Measurements from ENCODE around the gene WNT4. TPM values are rescaled to one million over a fixed set of nuclear protein-coding genes. Genes with fewer than 3 reads are reported as not detected.
A peak's percentile ranks its signal among the peaks of the same experiment; 100 is the strongest.

WNT4 gene
- total RNA-seq, 2 donors from 2014 or later = 3.0 to 3.4 TPM

DNA sequence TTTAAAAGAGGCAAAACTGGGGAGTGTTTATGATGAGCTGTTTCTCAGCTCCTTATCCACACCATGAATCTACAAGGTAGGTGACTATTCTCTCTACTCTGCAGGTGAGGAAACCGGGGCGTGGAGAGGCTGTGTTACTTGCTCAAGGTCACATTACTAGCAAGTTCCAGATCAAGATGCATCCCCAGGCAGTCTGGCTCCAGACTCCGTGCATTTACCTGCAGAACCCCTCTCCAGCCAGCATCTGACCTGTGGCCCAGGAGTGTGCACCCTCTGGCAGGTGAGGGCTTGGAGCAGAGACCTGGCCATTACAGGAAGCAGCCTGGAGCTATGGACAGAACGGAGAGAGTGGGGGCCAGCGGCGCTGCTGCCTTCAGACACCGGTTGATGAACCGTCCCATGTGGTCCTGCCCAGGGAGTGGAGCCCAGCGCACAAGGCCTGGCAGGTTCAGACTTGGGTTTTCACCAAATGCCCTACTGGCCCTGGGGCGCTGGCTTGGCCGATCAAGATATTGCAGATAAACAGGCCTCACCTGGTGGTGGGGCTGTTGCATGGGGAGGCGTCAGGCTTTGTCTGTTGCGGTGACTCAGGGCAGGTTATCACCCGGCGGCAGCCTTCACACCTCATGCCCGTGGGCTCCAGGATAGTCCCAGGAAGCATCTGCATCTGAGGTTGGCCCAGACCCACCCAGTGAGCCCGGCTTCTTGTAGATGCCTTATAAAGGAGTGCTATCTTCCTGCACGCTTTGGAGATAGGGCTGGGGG, 29.2 kb upstream of the WNT4 start:
- H3K27me3 ChIP-seq (replicated peaks; ENCODE audit: insufficient read depth) = no peaks in the 10 kb centered on the region
- TF ChIP-seq POLR2AphosphoS5 (IDR thresholded peaks at IDR 0.05) = no peak
- TF ChIP-seq, protein P1, sequence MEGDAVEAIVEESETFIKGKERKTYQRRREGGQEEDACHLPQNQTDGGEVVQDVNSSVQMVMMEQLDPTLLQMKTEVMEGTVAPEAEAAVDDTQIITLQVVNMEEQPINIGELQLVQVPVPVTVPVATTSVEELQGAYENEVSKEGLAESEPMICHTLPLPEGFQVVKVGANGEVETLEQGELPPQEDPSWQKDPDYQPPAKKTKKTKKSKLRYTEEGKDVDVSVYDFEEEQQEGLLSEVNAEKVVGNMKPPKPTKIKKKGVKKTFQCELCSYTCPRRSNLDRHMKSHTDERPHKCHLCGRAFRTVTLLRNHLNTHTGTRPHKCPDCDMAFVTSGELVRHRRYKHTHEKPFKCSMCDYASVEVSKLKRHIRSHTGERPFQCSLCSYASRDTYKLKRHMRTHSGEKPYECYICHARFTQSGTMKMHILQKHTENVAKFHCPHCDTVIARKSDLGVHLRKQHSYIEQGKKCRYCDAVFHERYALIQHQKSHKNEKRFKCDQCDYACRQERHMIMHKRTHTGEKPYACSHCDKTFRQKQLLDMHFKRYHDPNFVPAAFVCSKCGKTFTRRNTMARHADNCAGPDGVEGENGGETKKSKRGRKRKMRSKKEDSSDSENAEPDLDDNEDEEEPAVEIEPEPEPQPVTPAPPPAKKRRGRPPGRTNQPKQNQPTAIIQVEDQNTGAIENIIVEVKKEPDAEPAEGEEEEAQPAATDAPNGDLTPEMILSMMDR (IDR thresholded peaks at IDR 0.05) = peak in 1 of 4 experiments; percentile 27
- DNase-seq (ENCODE audit: low spot score) = no peak
- no peak overlapping the region for H3K27ac ChIP-seq
- WGBS = 73% methylated on average over 15 of the region's 18 CpGs
- intact Hi-C loops (cut with DNase I) = no loop called here
- no peak overlapping the region for H3K4me3 ChIP-seq
- H3K4me1 ChIP-seq (replicated peaks) = no peaks in the 10 kb centered on the region
- H3K9me3 ChIP-seq = no peaks in the 10 kb centered on the region
- no peaks in the 10 kb centered on the region for H3K36me3 ChIP-seq

DNA sequence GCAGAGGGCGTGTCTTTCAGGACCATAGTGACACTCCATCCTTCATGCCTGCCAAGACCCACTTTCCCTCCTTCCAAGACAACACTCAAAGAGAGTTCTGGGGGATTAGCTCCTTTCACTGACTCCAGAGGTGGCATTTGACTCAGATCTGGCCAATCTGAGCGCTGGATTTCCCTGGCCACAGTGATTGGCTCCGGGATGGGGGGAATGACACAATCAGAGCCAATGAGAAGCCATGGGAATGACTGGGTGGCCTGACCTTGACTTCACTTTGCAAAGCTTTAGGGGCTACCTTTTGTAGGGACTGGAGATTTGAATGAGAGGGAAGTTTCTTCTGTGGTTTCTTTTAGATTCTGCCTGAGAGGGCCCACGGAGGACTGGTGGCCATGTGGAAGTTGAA, 26.9 kb upstream of the WNT4 start:
- intact Hi-C loops (cut with DNase I) = no loop called here
- no peak for DNase-seq (ENCODE audit: low spot score)
- no peak overlapping the region for H3K27ac ChIP-seq
- no peaks in the 10 kb centered on the region for H3K4me1 ChIP-seq (replicated peaks)
- no peaks in the 10 kb centered on the region for H3K27me3 ChIP-seq (replicated peaks; ENCODE audit: insufficient read depth)
- 86% methylated on average over 4 of the region's 4 CpGs for WGBS
- TF ChIP-seq, protein P1 (IDR thresholded peaks at IDR 0.05) = no peak
- TF ChIP-seq POLR2AphosphoS5 (IDR thresholded peaks at IDR 0.05) (no peak), POLR2A (IDR thresholded peaks at IDR 0.05) (no peak)
- H3K4me3 ChIP-seq = no peak overlapping the region
- H3K36me3 ChIP-seq = no peaks in the 10 kb centered on the region
- H3K9me3 ChIP-seq = no peaks in the 10 kb centered on the region

- Histone ChIP-seq H3K9me3 (no peaks in the 10 kb centered on the region), H3K27me3 (replicated peaks; ENCODE audit: insufficient read depth) (no peaks in the 10 kb centered on the region), H3K4me3 (no peak overlapping the region), H3K27ac (no peak overlapping the region), H3K4me1 (replicated peaks) (no peaks in the 10 kb centered on the region), H3K36me3 (no peaks in the 10 kb centered on the region)
- 59% methylated on average over 4 of the region's 4 CpGs for WGBS
- TF ChIP-seq POLR2A (IDR thresholded peaks at IDR 0.05) (no peak), POLR2AphosphoS5 (IDR thresholded peaks at IDR 0.05) (no peak)
- no peak for DNase-seq (ENCODE audit: low spot score)
- intact Hi-C loops (cut with DNase I) = no loop called here
Measured at GRCh38 chr1:22168412-22168973, 25.6 kb upstream of the WNT4 start.

DNA sequence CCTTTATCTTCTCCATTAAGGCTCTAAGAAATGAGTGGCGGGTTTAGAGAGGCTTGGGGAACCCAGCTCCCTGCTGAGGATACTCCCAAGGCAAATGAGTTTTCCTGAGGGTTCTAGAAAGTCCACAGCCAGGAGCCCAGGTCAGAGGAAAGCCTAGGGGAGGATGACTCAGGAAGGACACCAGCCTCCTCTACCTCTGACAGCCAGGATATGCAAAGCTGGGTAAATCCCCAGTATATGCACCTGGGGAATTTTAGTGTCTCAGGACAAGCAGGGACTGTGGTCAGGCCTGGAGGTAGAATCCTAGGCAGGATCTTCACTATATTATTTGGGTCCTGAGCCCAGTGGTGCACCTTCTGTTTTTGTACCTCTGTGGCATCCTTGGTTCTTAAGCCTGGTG, 23.5 kb upstream of the WNT4 start:
- Histone ChIP-seq H3K36me3 (no peaks in the 10 kb centered on the region), H3K4me1 (replicated peaks) (no peaks in the 10 kb centered on the region), H3K27ac (no peak overlapping the region), H3K27me3 (replicated peaks; ENCODE audit: insufficient read depth) (no peaks in the 10 kb centered on the region), H3K4me3 (no peak overlapping the region), H3K9me3 (no peaks in the 10 kb centered on the region)
- TF ChIP-seq POLR2A (IDR thresholded peaks at IDR 0.05) (no peak), POLR2AphosphoS5 (IDR thresholded peaks at IDR 0.05) (no peak)
- TF ChIP-seq, protein P1 (IDR thresholded peaks at IDR 0.05) = no peak
- DNase-seq (ENCODE audit: low spot score) = no peak
- intact Hi-C loops (cut with DNase I) = no loop called here
- 94% methylated on average over 1 of the region's 1 CpG for WGBS

GRCh38 chr1:22164841-22165808, 22.2 kb upstream of the WNT4 start:
- Histone ChIP-seq H3K27ac (no peak overlapping the region), H3K9me3 (no peaks in the 10 kb centered on the region), H3K36me3 (no peaks in the 10 kb centered on the region), H3K4me3 (no peak overlapping the region), H3K27me3 (replicated peaks; ENCODE audit: insufficient read depth) (no peaks in the 10 kb centered on the region), H3K4me1 (replicated peaks) (no peaks in the 10 kb centered on the region)
- intact Hi-C loops (cut with DNase I) = no loop called here
- TF ChIP-seq POLR2A (IDR thresholded peaks at IDR 0.05) = no peak
- TF ChIP-seq, protein P1 (IDR thresholded peaks at IDR 0.05) = no peak
- no peak for TF ChIP-seq POLR2AphosphoS5 (IDR thresholded peaks at IDR 0.05)
- WGBS = 89% methylated on average over 14 of the region's 14 CpGs
- no peak for DNase-seq (ENCODE audit: low spot score)

All from prostate gland (tissue), 2 donors.